Right atrium auricular region (tissue), 2 donors: ENCODE measurements around the gene TRIM21. TPM values are rescaled to one million over a fixed set of nuclear protein-coding genes. Genes with fewer than 3 reads are reported as not detected.

Experiments
- DNase-seq: peaks from one replicate; pipeline ENCODE4 v3.0.0-alpha.2; 2019; ENCODE audit warnings: low spot score
- H3K27ac ChIP-seq, 2 donors: fragments of 200-600 bp; sonication (generic); 1 replicate in 1 of 2; 2 replicates in 1 of 2; pipeline ENCODE4 v1.5.1; 2016 to 2019
- H3K27me3 ChIP-seq, 2 donors: fragments of 200-600 bp; sonication (generic); one replicate each; pipeline versions ENCODE4 v1.5.1 to v1.6.0; 2017 to 2019
- H3K36me3 ChIP-seq: fragments of 200-600 bp; sonication (generic); one replicate; pipeline ENCODE4 v1.5.1; 2016
- H3K4me1 ChIP-seq, 2 donors: fragments of 200-600 bp; sonication (generic); one replicate each; pipeline versions ENCODE4 v1.5.1 to v1.6.0; 2017 to 2019
- H3K4me3 ChIP-seq, 2 donors: fragments of 200-600 bp; sonication (generic); 1 replicate in 1 of 2; 2 replicates in 1 of 2; pipeline ENCODE4 v1.5.1; 2017 to 2019; ENCODE audit warnings: mild to moderate bottlenecking in 1 of 2, moderate library complexity in 1 of 2
- H3K9me3 ChIP-seq, 2 donors: fragments of 200-600 bp; sonication (generic); one replicate each; pipeline ENCODE4 v1.5.1; 2019
- total RNA-seq, 2 donors: library from RNA; depleted of rRNA; stranded (reverse); fragments of >200 nt; gene quantifications; one replicate each; pipeline ENCODE4 v1.1.0, GENCODE V29; 2016
- TF ChIP-seq, protein P1 (sequence below), 2 donors: fragments of 200-600 bp; sonication (generic); IDR thresholded peaks; one replicate each; pipeline ENCODE4 v1.5.1; 2019; ENCODE audit warnings: antibody characterized with exemption in 2 of 2

TRIM21 gene
- 10 to 100 TPM in 1 of 2 donors, 1 to 10 TPM in 1; 6.7 to 11.4 TPM for total RNA-seq

- Histone ChIP-seq H3K9me3 (no peaks in the 10 kb centered on the region), H3K27ac (peak within 1 kb of the TSS; percentile 78 to 79), H3K36me3 (peaks cover 18% of the 10 kb centered on the region), H3K27me3 (no peaks in the 10 kb centered on the region), H3K4me3 (peak within 1 kb of the TSS; percentile 72 to 92), H3K4me1 (peaks cover 0 to 6% of the 10 kb centered on the region in 2 donors)
- peak; percentile 86 for DNase-seq
- TF ChIP-seq, protein P1, sequence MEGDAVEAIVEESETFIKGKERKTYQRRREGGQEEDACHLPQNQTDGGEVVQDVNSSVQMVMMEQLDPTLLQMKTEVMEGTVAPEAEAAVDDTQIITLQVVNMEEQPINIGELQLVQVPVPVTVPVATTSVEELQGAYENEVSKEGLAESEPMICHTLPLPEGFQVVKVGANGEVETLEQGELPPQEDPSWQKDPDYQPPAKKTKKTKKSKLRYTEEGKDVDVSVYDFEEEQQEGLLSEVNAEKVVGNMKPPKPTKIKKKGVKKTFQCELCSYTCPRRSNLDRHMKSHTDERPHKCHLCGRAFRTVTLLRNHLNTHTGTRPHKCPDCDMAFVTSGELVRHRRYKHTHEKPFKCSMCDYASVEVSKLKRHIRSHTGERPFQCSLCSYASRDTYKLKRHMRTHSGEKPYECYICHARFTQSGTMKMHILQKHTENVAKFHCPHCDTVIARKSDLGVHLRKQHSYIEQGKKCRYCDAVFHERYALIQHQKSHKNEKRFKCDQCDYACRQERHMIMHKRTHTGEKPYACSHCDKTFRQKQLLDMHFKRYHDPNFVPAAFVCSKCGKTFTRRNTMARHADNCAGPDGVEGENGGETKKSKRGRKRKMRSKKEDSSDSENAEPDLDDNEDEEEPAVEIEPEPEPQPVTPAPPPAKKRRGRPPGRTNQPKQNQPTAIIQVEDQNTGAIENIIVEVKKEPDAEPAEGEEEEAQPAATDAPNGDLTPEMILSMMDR (IDR thresholded peaks at IDR 0.05): no peak
Observed at GRCh38 chr11:4393209-4393857, at the start of gene TRIM21. TRIM21 (minus strand) TSS chr11:4393702; CDS start chr11:4390409, 3,293 bp downstream.

DNA sequence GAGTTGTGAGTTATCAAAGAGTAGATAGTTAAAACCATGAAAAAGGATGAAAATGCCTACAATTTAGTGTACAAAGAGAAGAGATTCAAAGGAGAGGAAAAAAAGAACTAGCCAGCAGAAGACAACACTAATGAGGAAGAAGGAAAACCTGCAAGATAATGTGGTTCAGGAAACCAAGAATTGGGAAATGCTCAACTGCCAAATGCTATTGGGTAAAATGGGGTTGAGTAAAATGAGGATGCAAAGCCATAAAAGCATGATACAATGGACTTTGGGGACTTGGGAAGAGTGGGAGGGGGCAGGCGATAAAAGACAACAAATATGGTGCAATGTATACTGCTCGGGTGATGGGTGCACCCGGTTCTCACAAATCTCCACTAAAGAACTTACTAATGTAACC is 48.0 kb upstream of the TRIM21 start:
- Histone ChIP-seq H3K27ac (no peak overlapping the region), H3K4me1 (no peaks in the 10 kb centered on the region), H3K36me3 (no peaks in the 10 kb centered on the region), H3K9me3 (peaks cover 0 to 6% of the 10 kb centered on the region in 2 donors), H3K4me3 (no peak overlapping the region), H3K27me3 (no peaks in the 10 kb centered on the region)
- TF ChIP-seq, protein P1 (IDR thresholded peaks at IDR 0.05): no peak
- no peak for DNase-seq

- no peaks in the 10 kb centered on the region for H3K4me1 ChIP-seq
- no peaks in the 10 kb centered on the region for H3K27me3 ChIP-seq
- no peaks in the 10 kb centered on the region for H3K36me3 ChIP-seq
- H3K4me3 ChIP-seq: no peak overlapping the region
- peaks cover 0 to 6% of the 10 kb centered on the region in 2 donors for H3K9me3 ChIP-seq
- no peak overlapping the region for H3K27ac ChIP-seq
- no peak for DNase-seq
- TF ChIP-seq, protein P1 (IDR thresholded peaks at IDR 0.05): no peak
Observed at GRCh38 chr11:4436411-4436810, 42.9 kb upstream of the TRIM21 start.

GRCh38 chr11:4433856-4434255 is 40.4 kb upstream of the TRIM21 start:
- no peak for DNase-seq
- Histone ChIP-seq H3K9me3 (no peaks in the 10 kb centered on the region), H3K4me3 (no peak overlapping the region), H3K27me3 (no peaks in the 10 kb centered on the region), H3K27ac (no peak overlapping the region), H3K36me3 (no peaks in the 10 kb centered on the region), H3K4me1 (no peaks in the 10 kb centered on the region)
- TF ChIP-seq, protein P1 (IDR thresholded peaks at IDR 0.05): no peak

DNA sequence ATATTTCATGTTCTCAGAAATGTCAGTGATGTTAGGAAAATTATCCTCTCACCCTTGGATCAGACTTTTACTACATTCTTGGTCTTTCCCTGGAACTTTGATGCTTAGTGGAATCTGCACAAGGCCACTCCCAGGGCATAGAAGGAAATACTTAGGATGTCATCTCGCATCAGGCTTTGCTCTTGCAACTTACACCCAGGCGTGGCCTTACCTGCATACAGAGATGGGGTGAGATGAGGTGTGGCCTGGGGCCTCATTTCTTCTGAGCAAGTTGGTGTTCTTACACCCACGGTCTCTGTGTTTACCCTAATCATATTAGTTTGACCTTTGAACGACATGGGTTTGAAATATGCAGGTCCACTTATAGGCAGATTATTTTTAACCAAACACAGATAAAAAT is 36.5 kb upstream of the TRIM21 start:
- no peaks in the 10 kb centered on the region for H3K36me3 ChIP-seq
- TF ChIP-seq, protein P1 (IDR thresholded peaks at IDR 0.05): no peak
- no peaks in the 10 kb centered on the region for H3K9me3 ChIP-seq
- H3K27me3 ChIP-seq: no peaks in the 10 kb centered on the region
- no peak overlapping the region for H3K27ac ChIP-seq
- no peak overlapping the region for H3K4me3 ChIP-seq
- no peak for DNase-seq
- no peaks in the 10 kb centered on the region for H3K4me1 ChIP-seq

- Histone ChIP-seq H3K27me3 (no peaks in the 10 kb centered on the region), H3K4me1 (no peaks in the 10 kb centered on the region), H3K4me3 (no peak overlapping the region), H3K36me3 (no peaks in the 10 kb centered on the region), H3K9me3 (no peaks in the 10 kb centered on the region), H3K27ac (no peak overlapping the region)
- TF ChIP-seq, protein P1 (IDR thresholded peaks at IDR 0.05): no peak
- DNase-seq: no peak
Observed at GRCh38 chr11:4418403-4418802, 24.9 kb upstream of the TRIM21 start.
